ENCODE data around the gene PIK3CG.
"Not testable (repeated sequence)": the region's sequence is repeated elsewhere in the genome, so short reads cannot be mapped to it uniquely, and the experiment has no call there.

Gene PIK3CG

GRCh38 chr7:106865130-106866041 lies at the start of gene PIK3CG:
PIK3CG (plus strand) TSS chr7:106865282; CDS start chr7:106867562, 2,280 bp downstream.
- no peak for DNase-seq (ENCODE audit: low read depth in 4 of 4, low spot score in 1 of 4)

DNA sequence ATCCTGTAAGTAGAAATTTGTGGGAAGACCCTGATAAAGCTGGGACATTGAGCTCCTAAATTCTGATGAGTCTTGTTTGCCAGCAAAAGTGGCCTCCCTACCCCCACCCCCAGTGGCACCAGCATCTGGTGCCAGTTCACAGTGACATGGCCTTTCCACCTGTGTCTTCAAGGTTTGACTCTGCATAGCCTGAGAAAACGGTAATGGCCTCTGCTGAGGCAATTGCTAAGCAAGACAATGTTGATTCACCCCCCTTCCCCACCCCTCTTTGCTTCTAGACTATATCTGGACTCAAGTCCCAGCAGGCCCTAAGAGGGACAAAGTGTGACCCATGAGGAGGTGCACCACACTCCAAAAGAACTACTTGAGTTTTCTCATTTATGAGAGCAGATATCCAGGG lies 48.0 kb upstream of the PIK3CG start:
- DNase-seq (ENCODE audit: low read depth in 4 of 4, low spot score in 1 of 4) = no peak

DNA sequence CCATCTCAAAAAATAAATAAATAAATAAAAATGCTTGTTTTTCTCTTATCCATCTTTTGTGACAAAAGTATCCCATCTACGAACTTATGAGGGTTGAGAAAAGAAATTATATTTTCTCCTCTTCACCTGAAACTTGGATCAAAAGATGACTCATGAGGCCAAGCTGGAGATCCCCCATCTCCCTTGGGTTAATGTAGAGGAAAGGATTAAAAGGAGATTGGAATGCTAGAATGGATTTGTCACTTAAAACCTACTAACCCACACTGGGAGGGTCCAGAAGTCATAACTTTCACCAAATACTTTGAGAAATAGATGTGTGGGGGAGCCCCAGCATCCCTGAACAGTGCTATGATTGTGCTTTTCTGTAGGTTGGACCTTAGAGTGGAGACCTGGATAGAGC lies 46.3 kb upstream of the PIK3CG start:
- DNase-seq (ENCODE audit: low read depth in 4 of 4, low spot score in 1 of 4) = no peak

DNA sequence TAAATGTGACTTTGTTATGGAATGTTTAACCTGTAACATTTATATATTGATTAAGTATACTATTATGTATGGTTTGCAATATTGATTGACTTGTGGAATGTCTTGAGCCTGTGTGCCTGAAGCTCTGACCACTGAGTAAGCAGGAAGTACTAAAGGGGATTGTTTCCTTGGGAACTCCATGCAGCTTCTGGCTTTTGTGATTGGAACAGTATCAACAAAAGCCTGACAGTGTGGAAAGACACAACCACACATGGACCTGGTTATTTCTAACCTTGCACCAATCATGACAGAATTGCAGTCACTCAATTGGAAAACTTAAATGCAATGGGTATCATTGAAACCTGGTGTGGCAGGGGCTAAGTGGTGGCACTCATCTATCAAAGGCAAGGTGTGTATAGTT lies 45.5 kb upstream of the PIK3CG start:
- DNase-seq (ENCODE audit: low read depth in 4 of 4, low spot score in 1 of 4) = no peak

GRCh38 chr7:106820321-106821217 lies 44.5 kb upstream of the PIK3CG start:
- DNase-seq (ENCODE audit: low read depth in 4 of 4, low spot score in 1 of 4) = no peak

DNA sequence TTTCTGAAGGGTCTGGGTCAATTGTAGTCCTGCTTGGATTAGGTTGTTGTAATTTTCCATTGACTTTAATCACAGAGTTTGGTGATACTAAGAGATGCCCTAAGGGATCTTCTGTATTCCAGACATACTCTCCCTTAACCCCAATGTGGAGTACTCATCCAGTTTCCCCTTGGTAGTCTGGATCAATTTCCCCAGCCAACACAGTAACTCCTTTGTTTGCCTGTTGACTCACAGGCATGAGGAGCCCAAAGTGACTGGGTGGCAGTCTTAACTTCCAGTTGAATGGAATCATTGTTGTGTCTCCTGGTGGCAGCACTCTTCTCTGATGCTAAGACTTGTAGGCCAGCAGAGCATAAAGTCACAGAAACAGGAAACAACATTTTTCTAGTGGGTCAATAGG lies 41.5 kb upstream of the PIK3CG start:
- no peak for DNase-seq (ENCODE audit: low read depth in 4 of 4, low spot score in 1 of 4)

GRCh38 chr7:106824458-106824857 lies 40.6 kb upstream of the PIK3CG start:
- DNase-seq (ENCODE audit: low read depth in 4 of 4, low spot score in 1 of 4) = no peak

DNA sequence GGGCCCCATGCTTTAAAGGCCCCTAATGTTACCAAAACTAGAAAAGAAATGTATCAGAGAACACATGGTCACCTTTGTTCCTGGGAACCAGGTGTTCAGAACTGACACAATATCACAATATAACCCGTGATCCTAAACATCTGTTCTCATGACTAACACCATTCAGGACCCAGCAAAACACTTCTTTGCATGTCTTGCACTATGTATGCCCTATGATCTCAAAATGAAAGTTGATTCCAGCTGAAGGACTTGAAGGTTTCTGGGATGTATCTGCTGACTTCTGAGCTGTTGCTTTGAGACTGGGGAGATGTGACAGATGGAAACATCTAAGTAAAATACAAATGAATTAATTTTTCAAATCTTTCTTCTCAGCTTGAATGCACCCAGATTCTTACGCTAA lies 37.5 kb upstream of the PIK3CG start:
- no peak for DNase-seq (ENCODE audit: low read depth in 4 of 4, low spot score in 1 of 4)

DNA sequence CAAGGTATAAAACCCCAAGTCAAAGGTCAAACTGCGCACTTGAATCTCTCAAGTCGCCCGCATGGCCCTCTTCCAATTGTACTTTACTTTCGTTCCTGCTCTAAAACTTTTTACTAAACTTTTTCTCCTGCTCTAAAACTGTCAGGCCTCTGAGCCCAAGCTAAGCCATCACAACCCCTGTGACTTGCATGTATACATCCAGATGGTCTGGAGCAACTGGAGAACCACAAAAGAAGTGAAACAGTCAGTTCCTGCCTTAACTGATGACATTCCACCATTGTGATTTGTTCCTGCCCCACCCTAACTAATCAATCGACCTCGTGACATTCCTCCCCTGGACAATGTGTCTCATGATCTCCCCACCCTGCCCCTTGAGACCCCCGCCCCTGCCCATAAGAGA lies 35.6 kb upstream of the PIK3CG start:
- no peak for DNase-seq (ENCODE audit: low read depth in 4 of 4, low spot score in 1 of 4)

- DNase-seq (ENCODE audit: low read depth in 4 of 4, low spot score in 1 of 4) = not testable (repeated sequence)
Observed at GRCh38 chr7:106830896-106831295, 34.2 kb upstream of the PIK3CG start.

- DNase-seq (ENCODE audit: low read depth in 4 of 4, low spot score in 1 of 4) = no peak
Observed at GRCh38 chr7:106836816-106837215, 28.3 kb upstream of the PIK3CG start.

- DNase-seq (ENCODE audit: low read depth in 4 of 4, low spot score in 1 of 4) = no peak
Observed at GRCh38 chr7:106839511-106839910, 25.6 kb upstream of the PIK3CG start.

GRCh38 chr7:106840342-106840741 lies 24.7 kb upstream of the PIK3CG start:
- no peak for DNase-seq (ENCODE audit: low read depth in 4 of 4, low spot score in 1 of 4)

GRCh38 chr7:106841896-106842390 lies 23.1 kb upstream of the PIK3CG start:
- DNase-seq (ENCODE audit: low read depth in 4 of 4, low spot score in 1 of 4) = no peak

- DNase-seq (ENCODE audit: low read depth in 4 of 4, low spot score in 1 of 4) = no peak
Observed at GRCh38 chr7:106844279-106844997, 20.6 kb upstream of the PIK3CG start.

GRCh38 chr7:106848049-106848448 lies 17.0 kb upstream of the PIK3CG start:
- no peak for DNase-seq (ENCODE audit: low read depth in 4 of 4, low spot score in 1 of 4)

DNA sequence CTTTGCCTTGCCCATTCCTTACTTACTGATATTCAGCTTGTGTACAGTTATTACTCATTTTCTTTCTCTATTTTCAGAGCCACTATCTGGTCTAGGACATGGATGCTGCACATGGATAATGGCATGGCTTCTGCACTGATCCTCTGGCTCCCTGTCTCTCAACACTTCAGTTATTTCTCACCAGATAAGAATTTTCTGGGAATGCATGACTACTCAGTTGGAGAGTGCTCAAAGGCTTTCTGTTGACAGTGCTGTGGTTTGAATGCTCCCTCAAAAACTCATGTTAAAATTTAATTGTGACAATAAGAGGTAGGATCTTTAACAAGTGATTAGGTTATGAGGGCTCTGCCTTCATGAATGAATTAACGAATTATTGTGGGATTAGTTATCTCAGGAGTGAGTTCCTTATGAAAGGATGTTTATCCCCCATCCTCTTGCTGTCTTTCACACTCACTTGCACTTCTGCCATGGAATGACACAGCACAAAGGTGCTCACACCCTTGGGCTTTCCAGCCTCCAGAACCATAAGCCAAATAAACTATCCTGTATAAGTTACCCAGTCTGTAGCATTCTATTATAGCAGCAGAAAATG lies 16.1 kb upstream of the PIK3CG start:
- no peak for DNase-seq (ENCODE audit: low read depth in 4 of 4, low spot score in 1 of 4)

DNA sequence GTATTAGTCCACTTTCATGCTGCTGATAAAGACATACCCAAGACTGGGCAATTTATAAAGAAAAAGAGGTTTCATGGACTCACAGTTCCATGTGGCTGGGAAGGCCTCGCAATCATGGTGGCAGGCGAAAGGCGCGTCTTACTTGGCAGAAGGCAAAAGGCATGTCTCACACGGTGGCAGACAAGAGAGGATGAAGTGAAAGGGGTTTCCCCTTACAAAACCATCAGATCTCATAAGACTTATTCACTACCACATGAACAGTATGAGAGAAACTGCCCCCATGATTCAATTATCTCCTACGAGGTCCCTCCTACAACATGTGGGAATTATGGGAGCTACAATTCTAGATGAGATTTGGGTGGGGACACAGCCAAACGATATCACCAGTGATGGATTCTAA lies 13.4 kb upstream of the PIK3CG start:
- not testable (repeated sequence) for DNase-seq (ENCODE audit: low read depth in 4 of 4, low spot score in 1 of 4)

GRCh38 chr7:106853250-106853908 lies 11.7 kb upstream of the PIK3CG start:
- DNase-seq (ENCODE audit: low read depth in 4 of 4, low spot score in 1 of 4) = no peak

DNA sequence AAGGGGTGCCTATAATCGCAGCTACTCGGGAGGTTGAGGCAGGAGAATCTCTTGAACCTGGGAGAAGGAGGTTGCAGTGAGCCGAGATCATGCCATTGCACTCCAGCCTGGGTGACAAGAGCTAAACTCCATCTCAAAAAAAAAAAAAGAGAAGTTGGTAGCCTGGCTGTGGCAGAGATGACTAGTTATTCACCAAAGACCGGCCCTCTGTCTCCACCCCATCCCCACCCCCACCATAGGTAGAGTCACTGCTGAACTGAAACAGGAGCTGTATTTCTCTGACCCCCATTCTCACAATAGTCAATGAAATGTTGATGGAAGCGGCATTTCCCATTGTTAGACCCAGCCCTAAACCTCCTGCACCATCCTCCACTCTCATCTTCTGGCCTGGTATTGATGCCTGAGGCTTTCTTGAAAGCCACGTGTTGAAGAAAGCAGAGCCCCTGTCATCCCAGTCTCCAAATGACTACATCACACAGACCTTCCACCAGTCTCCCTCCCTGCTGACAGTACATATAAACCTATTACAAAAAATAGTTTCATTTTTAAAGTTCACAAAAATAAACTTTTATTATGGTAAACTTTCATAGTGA lies 9.4 kb upstream of the PIK3CG start:
- DNase-seq (ENCODE audit: low read depth in 4 of 4, low spot score in 1 of 4) = no peak
